ENCODE measurements around the gene RNF169. TPM values are rescaled to one million over a fixed set of nuclear protein-coding genes. Genes with fewer than 3 reads are reported as not detected.

Gene RNF169
- total and polyA plus RNA-seq, 9 of the 15 experiments (the other 6 are each of a cell fraction or from before 2014, with no cell fraction given) = 0.68 to 18.1 (median 10.1) TPM

- no peaks in the 10 kb centered on the region for H3K27me3 ChIP-seq (ENCODE audit: control insufficient read depth in 2 of 2, insufficient read depth in 2 of 2, low read length in 2 of 2)
- no peak for DNase-seq (ENCODE audit: extremely low read depth in 1 of 4, low spot score in 3 of 4)
- no peaks in the 10 kb centered on the region for H4K20me1 ChIP-seq (replicated peaks; ENCODE audit: control insufficient read depth, insufficient read depth, low read length)
- FAIRE-seq = no peak
- intact Hi-C loops (cut with micrococcal nuclease) (no loop called here), in situ Hi-C loops (cut with MboI) (no loop called here)
- H3K4me3 ChIP-seq = no peak overlapping the region
- ATAC-seq = no peak
- POLR2A ChIA-PET = no interaction called here
- H3K4me2 ChIP-seq (ENCODE audit: insufficient read depth, low read length) = no peak overlapping the region
- CTCF ChIA-PET (ENCODE audit: low intra/inter-chr PET ratio) = no interaction called here
- BruUV-seq (replicated peaks) = no TSS peak
- H3K9me3 ChIP-seq (replicated peaks; ENCODE audit: control insufficient read depth, insufficient read depth, low read depth, low read length) = no peaks in the 10 kb centered on the region
- H3K27ac ChIP-seq (ENCODE audit: extremely low read depth, low read depth, low read length) = no peak overlapping the region
- peaks cover 27% of the 10 kb centered on the region for H3K36me3 ChIP-seq (ENCODE audit: control insufficient read depth, insufficient read depth, low read length)
- no peak overlapping the region for H3K9ac ChIP-seq (ENCODE audit: insufficient read depth in 1 of 2, low read depth in 2 of 2, low read length in 2 of 2)
- H3K79me2 ChIP-seq (ENCODE audit: control insufficient read depth, insufficient read depth, low read length) = peaks cover 41% of the 10 kb centered on the region
- no peaks in the 10 kb centered on the region for H3K9me1 ChIP-seq (ENCODE audit: control insufficient read depth, insufficient read depth, low read length)
- H2AFZ ChIP-seq (ENCODE audit: low read depth, low read length) = no peak overlapping the region
- TF ChIP-seq ZNF134 (CRISPR knock-in tag; conservative IDR thresholded peaks at IDR 0.05) (no peak), TAF7 (tag; IDR thresholded peaks at IDR 0.05) (no peak), TAF15 (IDR thresholded peaks at IDR 0.05; ENCODE audit: low read depth, low read length) (no peak), TFAM (CRISPR knock-in tag; conservative IDR thresholded peaks at IDR 0.05) (no peak), RBM14 (IDR thresholded peaks at IDR 0.05; ENCODE audit: borderline replicate concordance, insufficient read depth, low read depth, low read length) (no peak)
- H3K4me1 ChIP-seq (replicated peaks in 1 of 2; ENCODE audit: control insufficient read depth in 2 of 2, insufficient read depth in 2 of 2, low read length in 2 of 2) = no peaks in the 10 kb centered on the region; a peak in 1 of 5 replicates
These were observed 37.9 kb downstream of the RNF169 start for GRCh38 chr11:74786574-74786973.

GRCh38 chr11:74791333-74792100, 42.9 kb downstream of the RNF169 start:
- peaks cover 35% of the 10 kb centered on the region for H3K36me3 ChIP-seq (ENCODE audit: control insufficient read depth, insufficient read depth, low read length)
- H3K79me2 ChIP-seq (ENCODE audit: control insufficient read depth, insufficient read depth, low read length) = peaks cover 7% of the 10 kb centered on the region; the same call in 1 of the 3 replicates
- no peak for ATAC-seq
- H3K9ac ChIP-seq (ENCODE audit: insufficient read depth in 1 of 2, low read depth in 2 of 2, low read length in 2 of 2) = no peak overlapping the region
- H3K27ac ChIP-seq (ENCODE audit: extremely low read depth, low read depth, low read length) = no peak overlapping the region
- no peak for FAIRE-seq
- no peak overlapping the region for H3K4me2 ChIP-seq (ENCODE audit: insufficient read depth, low read length)
- DNase-seq (ENCODE audit: extremely low read depth in 1 of 4, low spot score in 3 of 4) = no peak
- in situ Hi-C loops (cut with MboI) = no loop called here
- ChIA-PET POLR2A (interaction anchor here (0.6 to 1.5 kb wide), 4 partner anchors 8 to 198 kb away, joined by 3 to 7 read pairs (median 4); no protein-coding TSS in a partner anchor), CTCF (ENCODE audit: low intra/inter-chr PET ratio) (no interaction called here)
- no peaks in the 10 kb centered on the region for H3K9me1 ChIP-seq (ENCODE audit: control insufficient read depth, insufficient read depth, low read length)
- intact Hi-C loops (cut with micrococcal nuclease) = no loop called here
- no peak overlapping the region for H2AFZ ChIP-seq (ENCODE audit: low read depth, low read length)
- BruUV-seq (replicated peaks) = no TSS peak
- H3K27me3 ChIP-seq (ENCODE audit: control insufficient read depth in 2 of 2, insufficient read depth in 2 of 2, low read length in 2 of 2) = no peaks in the 10 kb centered on the region
- H3K9me3 ChIP-seq (replicated peaks; ENCODE audit: control insufficient read depth, insufficient read depth, low read depth, low read length) = no peaks in the 10 kb centered on the region
- WGBS (ENCODE audit: insufficient coverage, low coverage, missing lambda C conversion rate) = 82% methylated on average over 7 of the region's 9 CpGs
- no peaks in the 10 kb centered on the region for H4K20me1 ChIP-seq (replicated peaks; ENCODE audit: control insufficient read depth, insufficient read depth, low read length)
- no peak overlapping the region for H3K4me3 ChIP-seq
- TF ChIP-seq ZNF282 (CRISPR knock-in tag; IDR thresholded peaks at IDR 0.05) (no peak), MBD2 (IDR thresholded peaks at IDR 0.05; ENCODE audit: borderline replicate concordance, low read depth) (no peak), RBBP5 (IDR thresholded peaks at IDR 0.05; ENCODE audit: borderline replicate concordance, insufficient read depth, low read length, poor library complexity, severe bottlenecking) (no peak)
- H3K4me1 ChIP-seq (replicated peaks in 1 of 2; ENCODE audit: control insufficient read depth in 2 of 2, insufficient read depth in 2 of 2, low read length in 2 of 2) = no peaks in the 10 kb centered on the region

Data from K562 (cell line).